T47D (cell line): ENCODE results near the gene CAPN14.

Source experiments
- DNase-seq, 2 experiments: peaks; one replicate each; pipeline versions ENCODE4 v3.0.0 to v3.0.0-alpha.2; 2011 to 2012; ENCODE audit warnings: low read depth in 1 of 2, low spot score in 1 of 2
- JUND ChIP-seq: IDR thresholded peaks from 2 replicates; pipeline ENCODE4 v1.6.1; 2012; ENCODE audit warnings: low read depth
- in situ Hi-C: cut with HindIII; loops from 2 replicates; pipeline ENCODE4 v1.10.0; 2016; ENCODE audit warnings: low sequenced_read_pairs, low pct_unique_long_range_greater_than_20kb

Gene CAPN14

DNA sequence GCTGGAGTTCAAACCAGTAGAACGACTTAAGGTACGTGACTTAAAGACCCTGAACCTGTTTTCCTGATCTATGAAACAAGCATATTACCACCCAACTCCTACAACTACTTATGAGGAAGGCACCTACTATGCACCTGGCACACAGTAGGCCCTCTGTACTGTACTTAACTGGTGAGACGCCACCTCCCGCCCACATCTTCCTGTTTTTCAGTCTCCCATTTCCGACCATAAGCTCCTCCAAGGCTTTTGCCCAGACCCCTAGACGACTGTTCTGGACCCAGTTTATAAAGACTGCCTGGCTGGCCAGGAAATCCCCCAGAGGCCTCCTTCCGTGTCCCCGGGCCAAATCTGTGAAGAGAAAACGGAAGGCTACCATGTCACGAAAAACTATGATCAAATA lies 80.6 kb downstream of the CAPN14 start:
- no peak for DNase-seq
- TF ChIP-seq JUND: no peak
- in situ Hi-C loops: no loop called here

DNA sequence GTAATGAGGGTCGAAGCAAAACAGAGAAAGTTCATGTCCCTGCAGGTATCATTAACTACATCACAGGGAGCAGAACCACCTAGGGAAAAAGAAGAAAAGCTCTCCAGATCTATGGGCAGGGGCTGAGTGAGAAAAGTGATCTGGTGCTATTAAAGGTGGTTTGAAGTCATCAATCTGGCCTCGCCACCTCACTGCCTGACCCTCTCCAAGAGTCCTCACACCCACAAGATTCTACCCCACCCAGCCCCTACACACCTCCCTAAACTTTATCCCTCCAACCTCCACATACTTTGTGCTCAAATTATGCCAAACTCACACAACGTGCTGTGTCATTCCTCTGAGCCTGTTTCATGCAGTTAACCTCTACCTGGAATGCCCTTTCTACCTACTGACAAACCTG lies 81.3 kb downstream of the CAPN14 start:
- in situ Hi-C loops: no loop called here
- no peak for TF ChIP-seq JUND
- no peak for DNase-seq

GRCh38 chr2:31134480-31134879 lies 82.8 kb downstream of the CAPN14 start:
- in situ Hi-C loops: no loop called here

DNA sequence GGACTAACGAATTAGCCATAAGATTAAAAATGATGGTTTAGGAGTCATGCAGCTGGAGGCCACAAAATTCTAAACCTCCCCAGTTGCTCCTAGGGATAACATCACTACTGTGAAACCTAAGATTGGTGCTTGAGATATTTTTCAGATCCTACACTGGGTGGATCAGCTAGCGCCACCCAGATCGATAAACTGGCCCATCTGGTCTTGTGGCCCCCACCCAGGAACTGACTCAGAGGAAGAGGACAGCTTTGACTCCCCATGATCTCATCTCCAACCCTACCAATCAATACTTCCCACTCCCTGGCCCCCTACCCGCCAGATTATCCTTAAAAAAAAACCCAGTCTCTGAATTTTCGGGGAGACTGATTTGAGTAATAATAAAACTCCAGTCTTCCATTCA lies 84.5 kb downstream of the CAPN14 start:
- in situ Hi-C loops: no loop called here
- no peak for TF ChIP-seq JUND
- no peak for DNase-seq

More at GRCh38 chr2:31134480-31134879, 82.8 kb downstream of the CAPN14 start:
- DNase-seq: no peak
- no peak for TF ChIP-seq JUND

GRCh38 chr2:31131871-31132270 lies 85.4 kb downstream of the CAPN14 start:
- DNase-seq: no peak
- in situ Hi-C loops: no loop called here
- TF ChIP-seq JUND: no peak

DNA sequence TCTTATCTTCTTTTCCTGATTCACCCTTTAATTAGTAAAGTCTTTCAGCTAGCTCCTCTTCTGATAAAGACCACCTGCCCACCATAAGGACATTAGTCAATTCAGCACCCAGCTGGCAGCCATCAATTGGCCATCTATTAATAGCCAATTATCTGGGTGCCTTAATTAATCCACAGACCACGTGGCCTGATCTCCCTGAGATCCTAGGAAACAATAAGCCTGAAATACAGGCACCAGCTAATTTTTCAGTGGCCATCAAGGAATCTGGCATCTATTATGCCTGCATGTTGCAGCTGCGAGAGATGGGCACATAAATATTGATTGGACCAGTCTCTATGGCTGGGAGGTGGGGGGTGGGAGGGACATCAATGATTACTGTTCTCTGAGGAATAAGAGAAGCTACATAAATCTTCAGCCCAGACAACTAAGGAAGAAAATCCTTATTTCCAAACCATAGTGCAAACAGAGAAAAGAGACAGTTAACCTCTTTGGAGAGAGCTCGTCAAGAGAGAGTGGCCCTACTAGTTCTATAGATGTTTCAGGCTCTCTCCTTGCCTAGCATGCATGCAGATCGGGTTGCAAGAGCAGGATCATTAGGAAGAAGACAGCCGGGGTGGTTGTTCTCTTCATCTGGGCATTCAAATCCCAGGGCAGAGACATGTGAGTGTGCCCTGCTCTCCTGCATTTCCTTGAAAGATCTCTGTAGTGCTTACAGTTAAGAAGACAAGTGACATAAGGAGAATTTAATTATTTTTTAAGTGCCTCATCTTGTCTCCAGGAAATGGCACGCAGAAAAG lies 87.7 kb downstream of the CAPN14 start:
- in situ Hi-C loops: no loop called here
- DNase-seq: no peak
- no peak for TF ChIP-seq JUND

DNA sequence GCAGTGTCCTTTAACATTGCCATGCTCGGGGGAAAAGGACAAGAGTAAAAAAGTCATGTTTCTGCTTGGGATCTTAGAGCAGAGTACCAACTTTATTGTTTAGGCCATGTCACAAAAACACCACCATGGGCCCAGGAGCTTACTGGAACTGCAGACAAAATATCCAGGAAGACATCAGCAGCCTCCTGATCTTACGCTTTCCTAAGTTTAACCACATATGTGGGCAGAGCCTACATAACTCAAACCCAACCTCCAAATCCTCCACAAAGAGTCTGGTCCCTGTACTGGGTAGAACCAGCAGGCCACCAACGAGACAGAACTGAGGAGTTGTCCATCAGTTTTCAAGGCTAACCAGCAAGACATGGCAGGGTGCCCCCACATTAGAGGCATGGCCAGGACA lies 89.4 kb downstream of the CAPN14 start:
- no peak for TF ChIP-seq JUND
- in situ Hi-C loops: no loop called here
- DNase-seq: no peak

DNA sequence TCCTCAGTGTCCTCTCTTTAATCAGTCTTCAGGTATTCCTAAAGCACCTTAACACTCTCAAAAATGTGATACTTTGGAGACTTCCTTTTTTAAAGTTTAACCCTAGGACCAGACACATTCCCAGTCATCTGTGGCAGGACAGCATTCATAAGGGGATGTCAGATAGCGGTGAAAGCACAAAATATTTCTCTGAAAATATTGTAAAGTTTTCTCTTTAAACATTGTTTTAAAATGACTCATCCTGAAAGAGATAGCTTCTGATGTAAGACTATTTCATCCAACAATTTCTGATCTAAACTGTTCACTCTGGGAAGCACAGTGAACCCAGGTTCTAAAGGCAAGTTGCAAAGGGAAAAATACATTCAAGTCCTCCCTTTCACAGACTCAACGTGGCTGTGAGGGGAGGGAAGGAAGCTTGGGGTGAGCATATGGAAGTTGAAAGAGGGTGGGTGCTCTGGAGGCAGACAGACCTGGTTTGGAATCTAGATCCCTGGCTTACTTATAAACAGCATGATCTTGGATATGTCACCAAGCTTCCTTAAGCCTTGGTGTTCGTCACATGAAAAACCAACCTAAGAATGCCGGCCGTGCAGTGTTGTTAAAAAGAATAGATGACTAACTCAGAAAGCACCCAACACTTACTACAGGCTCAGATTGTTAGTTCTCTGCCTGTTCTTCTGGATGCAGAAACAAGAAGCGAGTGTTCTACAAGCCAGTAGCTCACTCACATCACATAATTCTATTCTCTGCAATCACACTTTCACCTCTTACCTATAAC lies 91.2 kb downstream of the CAPN14 start:
- TF ChIP-seq JUND: no peak
- no peak for DNase-seq

DNA sequence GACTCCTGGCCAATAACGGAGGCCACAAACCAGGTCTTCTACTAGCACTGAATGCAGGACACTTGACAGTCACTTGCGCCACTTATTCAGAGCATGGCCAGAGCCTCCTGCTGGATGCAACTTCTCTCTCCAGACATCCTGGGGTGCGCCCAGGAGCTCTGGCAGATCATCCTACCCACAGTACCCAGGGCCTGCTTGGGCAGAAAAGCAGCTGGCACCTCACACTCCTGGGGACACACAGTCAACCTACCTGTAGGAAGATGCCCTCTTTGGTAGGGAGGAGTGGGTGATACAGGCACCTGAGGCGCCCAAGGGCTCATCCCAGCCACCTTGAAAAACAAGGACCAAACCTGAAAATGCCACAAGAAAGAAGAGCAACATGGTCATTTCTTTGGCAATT lies 92.4 kb downstream of the CAPN14 start:
- in situ Hi-C loops: no loop called here
- TF ChIP-seq JUND: no peak
- DNase-seq: no peak

More for the DNA sequence above, 91.2 kb downstream of the CAPN14 start:
- in situ Hi-C loops: no loop called here
